Immature natural killer cell (primary cell): Measurements from ENCODE around the gene BARHL1. TPM values are rescaled to one million over a fixed set of nuclear protein-coding genes. Genes with fewer than 3 reads are reported as not detected.

ENCODE experiments used
- DNase-seq, 3 donors: peaks; one replicate each; pipeline ENCODE4 v3.0.0; 2022; ENCODE audit warnings: mixed read lengths in 1 of 3
- H3K27ac Mint-ChIP-seq, 6 donors: one replicate each; pipeline ENCODE4 v1.8.0; 2020; ENCODE audit warnings: mixed read lengths in 6 of 6, mild to moderate bottlenecking in 5 of 6, inconsistent platforms in 4 of 6, moderate library complexity in 3 of 6
- H3K27me3 Mint-ChIP-seq, 3 donors: one replicate each; pipeline ENCODE4 v1.8.0; 2020 to 2021; ENCODE audit warnings: low read depth in 3 of 3, mild to moderate bottlenecking in 3 of 3, mixed read lengths in 3 of 3, moderate library complexity in 3 of 3, inconsistent platforms in 1 of 3
- H3K36me3 Mint-ChIP-seq, 3 donors: one replicate each; pipeline ENCODE4 v1.8.0; 2020; ENCODE audit warnings: mixed read lengths in 3 of 3, inconsistent platforms in 2 of 3, mild to moderate bottlenecking in 2 of 3
- H3K4me1 Mint-ChIP-seq, 2 donors: one replicate each; pipeline ENCODE4 v1.8.0; 2020; ENCODE audit warnings: inconsistent platforms in 2 of 2, mild to moderate bottlenecking in 2 of 2, mixed read lengths in 2 of 2, moderate library complexity in 1 of 2
- H3K4me3 Mint-ChIP-seq, 5 donors: one replicate each; pipeline ENCODE4 v1.8.0; 2020; ENCODE audit warnings: mild to moderate bottlenecking in 5 of 5, mixed read lengths in 5 of 5, inconsistent platforms in 3 of 5, moderate library complexity in 3 of 5
- H3K9me3 Mint-ChIP-seq, 6 donors: one replicate each; pipeline ENCODE4 v1.8.0; 2020; ENCODE audit warnings: mild to moderate bottlenecking in 6 of 6, mixed read lengths in 6 of 6, inconsistent platforms in 4 of 6, moderate library complexity in 3 of 6
- polyA plus RNA-seq, 3 donors: library from polyadenylated mRNA; unstranded; fragments of 300-500 nt; fragmentation: Illumina TruSeq; gene quantifications; one replicate each; pipeline ENCODE4 v1.2.3, GENCODE V29; 2021

The BARHL1 gene
- polyA plus RNA-seq, 3 donors from 2014 or later = not detected

- Mint-ChIP-seq H3K9me3 (no peaks in the 10 kb centered on the region), H3K4me3 (no peak overlapping the region), H3K27me3 (peaks cover 4 to 13% (median 7%) of the 10 kb centered on the region in 3 donors), H3K36me3 (peaks cover 22 to 41% (median 22%) of the 10 kb centered on the region in 3 donors), H3K4me1 (no peaks in the 10 kb centered on the region), H3K27ac (no peak overlapping the region)
- no peak for DNase-seq
Measured at GRCh38 chr9:132594412-132594811, 12.0 kb downstream of the BARHL1 start.

DNA sequence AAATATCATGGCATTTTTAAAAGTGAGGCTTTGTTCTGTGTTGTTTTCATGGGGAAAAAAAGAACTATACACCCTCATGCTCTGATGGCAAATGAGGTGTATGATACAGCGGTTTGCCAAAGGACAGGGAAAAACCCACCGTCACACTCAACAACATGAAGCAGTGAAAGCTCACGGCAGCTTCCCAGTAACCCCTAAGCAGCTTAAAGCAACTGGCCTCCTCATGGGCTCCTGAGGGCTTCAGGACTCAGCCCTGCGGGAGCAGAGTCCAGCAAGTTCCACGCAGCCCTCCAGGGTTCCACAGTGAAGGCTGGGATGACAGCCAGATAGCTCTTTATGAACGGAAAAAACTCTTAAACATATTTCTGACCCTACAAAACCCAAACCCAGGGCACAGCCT lies 12.9 kb downstream of the BARHL1 start:
- H3K4me3 Mint-ChIP-seq = no peak overlapping the region
- H3K36me3 Mint-ChIP-seq = peaks cover 22 to 49% (median 22%) of the 10 kb centered on the region in 3 donors
- H3K27me3 Mint-ChIP-seq = peaks cover 4 to 11% (median 7%) of the 10 kb centered on the region in 3 donors
- H3K27ac Mint-ChIP-seq = no peak overlapping the region
- DNase-seq = no peak
- H3K4me1 Mint-ChIP-seq = no peaks in the 10 kb centered on the region
- H3K9me3 Mint-ChIP-seq = no peaks in the 10 kb centered on the region

GRCh38 chr9:132596200-132596599 lies 13.8 kb downstream of the BARHL1 start:
- H3K4me3 Mint-ChIP-seq = no peak overlapping the region
- peaks cover 3 to 10% (median 4%) of the 10 kb centered on the region in 3 donors for H3K27me3 Mint-ChIP-seq
- H3K9me3 Mint-ChIP-seq = no peaks in the 10 kb centered on the region
- no peak for DNase-seq
- peaks cover 22 to 54% (median 22%) of the 10 kb centered on the region in 3 donors for H3K36me3 Mint-ChIP-seq
- no peaks in the 10 kb centered on the region for H3K4me1 Mint-ChIP-seq
- no peak overlapping the region for H3K27ac Mint-ChIP-seq

- Mint-ChIP-seq H3K4me3 (no peak overlapping the region), H3K9me3 (no peaks in the 10 kb centered on the region), H3K36me3 (peaks cover 22 to 51% (median 22%) of the 10 kb centered on the region in 3 donors), H3K4me1 (no peaks in the 10 kb centered on the region), H3K27me3 (peaks cover 2 to 7% (median 4%) of the 10 kb centered on the region in 3 donors), H3K27ac (no peak overlapping the region)
- no peak for DNase-seq
Measured at GRCh38 chr9:132597073-132597775, 14.8 kb downstream of the BARHL1 start.

GRCh38 chr9:132600326-132600984 lies 18.0 kb downstream of the BARHL1 start:
- no peaks in the 10 kb centered on the region for H3K9me3 Mint-ChIP-seq
- peaks cover 0 to 2% (median 0%) of the 10 kb centered on the region in 3 donors for H3K27me3 Mint-ChIP-seq
- DNase-seq = no peak
- no peaks in the 10 kb centered on the region for H3K4me1 Mint-ChIP-seq
- no peak overlapping the region for H3K27ac Mint-ChIP-seq
- H3K36me3 Mint-ChIP-seq = peaks cover 19 to 42% (median 20%) of the 10 kb centered on the region in 3 donors
- no peak overlapping the region for H3K4me3 Mint-ChIP-seq

GRCh38 chr9:132602207-132602606 lies 19.8 kb downstream of the BARHL1 start:
- Mint-ChIP-seq H3K36me3 (peaks cover 7 to 43% (median 16%) of the 10 kb centered on the region in 3 donors), H3K27me3 (no peaks in the 10 kb centered on the region), H3K4me3 (no peak overlapping the region), H3K27ac (no peak overlapping the region), H3K4me1 (no peaks in the 10 kb centered on the region), H3K9me3 (no peaks in the 10 kb centered on the region)
- no peak for DNase-seq

GRCh38 chr9:132605387-132605786 lies 23.0 kb downstream of the BARHL1 start:
- H3K9me3 Mint-ChIP-seq = no peaks in the 10 kb centered on the region
- H3K4me1 Mint-ChIP-seq = no peaks in the 10 kb centered on the region
- peaks cover 0 to 2% (median 0%) of the 10 kb centered on the region in 3 donors for H3K27me3 Mint-ChIP-seq
- no peak overlapping the region for H3K27ac Mint-ChIP-seq
- no peak overlapping the region for H3K4me3 Mint-ChIP-seq
- H3K36me3 Mint-ChIP-seq = peaks cover 12 to 54% (median 25%) of the 10 kb centered on the region in 3 donors
- DNase-seq = no peak

DNA sequence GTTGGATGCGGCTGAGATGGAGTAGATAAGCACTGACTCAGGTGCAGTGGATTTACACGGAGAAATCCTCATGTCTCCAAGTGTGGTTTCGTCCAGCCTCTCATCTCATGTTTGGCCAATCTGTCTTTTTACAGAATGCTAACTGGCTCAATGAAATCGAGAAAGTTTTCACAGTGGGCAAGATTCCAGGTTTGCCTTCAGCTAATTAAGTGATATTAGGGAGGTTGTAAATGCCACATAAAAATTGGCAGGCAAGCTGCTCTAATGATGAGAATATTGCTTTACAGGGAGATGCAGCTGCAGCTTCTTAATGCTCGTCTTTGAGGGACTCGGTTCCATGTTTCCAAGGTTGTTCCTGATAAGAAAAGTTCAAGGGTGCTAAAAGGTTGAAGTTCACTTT lies 23.7 kb downstream of the BARHL1 start:
- Mint-ChIP-seq H3K9me3 (no peaks in the 10 kb centered on the region), H3K27me3 (peaks cover 0 to 3% (median 0%) of the 10 kb centered on the region in 3 donors), H3K36me3 (peaks cover 16 to 58% (median 32%) of the 10 kb centered on the region in 3 donors), H3K27ac (no peak overlapping the region), H3K4me3 (no peak overlapping the region), H3K4me1 (no peaks in the 10 kb centered on the region)
- no peak for DNase-seq

GRCh38 chr9:132609184-132609583 lies 26.8 kb downstream of the BARHL1 start:
- no peaks in the 10 kb centered on the region for H3K9me3 Mint-ChIP-seq
- H3K4me1 Mint-ChIP-seq = no peaks in the 10 kb centered on the region
- no peak overlapping the region for H3K4me3 Mint-ChIP-seq
- peaks cover 0 to 3% (median 0%) of the 10 kb centered on the region in 3 donors for H3K27me3 Mint-ChIP-seq
- H3K36me3 Mint-ChIP-seq = peaks cover 19 to 71% (median 44%) of the 10 kb centered on the region in 3 donors
- no peak for DNase-seq
- H3K27ac Mint-ChIP-seq = no peak overlapping the region

- H3K4me3 Mint-ChIP-seq = no peak overlapping the region
- H3K4me1 Mint-ChIP-seq = no peaks in the 10 kb centered on the region
- H3K27ac Mint-ChIP-seq = no peak overlapping the region
- no peaks in the 10 kb centered on the region for H3K9me3 Mint-ChIP-seq
- DNase-seq = no peak
- H3K27me3 Mint-ChIP-seq = peaks cover 0 to 3% (median 0%) of the 10 kb centered on the region in 3 donors
- peaks cover 17 to 73% (median 50%) of the 10 kb centered on the region in 3 donors for H3K36me3 Mint-ChIP-seq
Measured at GRCh38 chr9:132609829-132610228, 27.4 kb downstream of the BARHL1 start.

DNA sequence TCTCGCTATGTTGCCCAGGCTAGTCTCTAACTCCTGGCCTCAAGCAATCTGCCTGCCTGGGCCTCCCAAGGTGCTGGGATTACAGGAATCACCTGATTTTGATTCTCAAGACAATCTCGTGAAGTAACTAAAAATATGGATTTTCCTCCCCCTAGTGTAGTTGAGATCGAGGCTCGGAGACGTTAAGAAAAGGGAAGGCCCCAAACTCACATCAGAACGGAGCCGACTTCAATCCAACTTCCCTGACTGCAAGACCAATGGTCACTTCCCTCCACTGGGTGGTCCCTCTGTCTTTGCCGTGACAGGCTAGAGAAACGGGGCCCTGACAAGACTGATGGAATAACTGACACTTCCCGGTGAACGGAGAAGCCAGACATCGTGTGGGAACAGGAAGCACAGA lies 28.3 kb downstream of the BARHL1 start:
- H3K27ac Mint-ChIP-seq = no peak overlapping the region
- DNase-seq = no peak
- H3K36me3 Mint-ChIP-seq = peaks cover 17 to 72% (median 50%) of the 10 kb centered on the region in 3 donors
- no peaks in the 10 kb centered on the region for H3K9me3 Mint-ChIP-seq
- no peaks in the 10 kb centered on the region for H3K4me1 Mint-ChIP-seq
- peaks cover 0 to 5% (median 0%) of the 10 kb centered on the region in 3 donors for H3K27me3 Mint-ChIP-seq
- H3K4me3 Mint-ChIP-seq = no peak overlapping the region

- H3K9me3 Mint-ChIP-seq = no peaks in the 10 kb centered on the region
Measured at GRCh38 chr9:132614324-132614723, 31.9 kb downstream of the BARHL1 start.

DNA sequence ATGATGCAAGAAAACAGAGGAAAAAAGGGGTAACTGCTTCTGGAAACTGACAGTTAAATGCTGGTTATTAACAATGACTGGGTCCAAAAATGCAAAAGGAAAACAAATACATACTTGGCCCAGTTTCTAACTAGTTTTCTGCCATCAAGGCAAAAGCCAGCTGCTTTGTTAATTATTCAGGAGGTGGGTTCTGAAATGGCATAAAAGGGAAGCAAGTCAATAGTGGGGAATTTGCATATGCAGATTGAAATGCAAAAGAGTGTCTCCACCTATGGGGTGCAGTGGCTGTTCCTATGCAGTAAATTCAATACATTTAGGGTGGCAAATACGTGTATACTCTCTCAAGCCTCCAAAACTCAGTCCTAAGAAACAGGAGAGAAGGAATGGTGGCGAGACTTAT lies 33.4 kb downstream of the BARHL1 start:
- H3K9me3 Mint-ChIP-seq = no peaks in the 10 kb centered on the region
- H3K36me3 Mint-ChIP-seq = peaks cover 20 to 72% (median 47%) of the 10 kb centered on the region in 3 donors
- no peak for DNase-seq
- H3K27me3 Mint-ChIP-seq = peaks cover 0 to 1% (median 0%) of the 10 kb centered on the region in 3 donors
- H3K4me1 Mint-ChIP-seq = peaks cover 10 to 15% of the 10 kb centered on the region in 2 donors
- no peak overlapping the region for H3K27ac Mint-ChIP-seq
- H3K4me3 Mint-ChIP-seq = no peak overlapping the region

More at GRCh38 chr9:132614324-132614723, 31.9 kb downstream of the BARHL1 start:
- Mint-ChIP-seq H3K27ac (peak overlapping the region in 1 of 6 donors; percentile 23), H3K27me3 (peaks cover 0 to 5% (median 0%) of the 10 kb centered on the region in 3 donors), H3K4me1 (peaks cover 10 to 15% of the 10 kb centered on the region in 2 donors), H3K36me3 (peaks cover 20 to 76% (median 55%) of the 10 kb centered on the region in 3 donors), H3K4me3 (no peak overlapping the region)
- no peak for DNase-seq

- peaks cover 20 to 64% (median 47%) of the 10 kb centered on the region in 3 donors for H3K36me3 Mint-ChIP-seq
- DNase-seq = no peak
- H3K9me3 Mint-ChIP-seq = no peaks in the 10 kb centered on the region
- H3K4me1 Mint-ChIP-seq = peaks cover 10 to 15% of the 10 kb centered on the region in 2 donors
- H3K4me3 Mint-ChIP-seq = no peak overlapping the region
- H3K27me3 Mint-ChIP-seq = peaks cover 0 to 1% (median 0%) of the 10 kb centered on the region in 3 donors
- no peak overlapping the region for H3K27ac Mint-ChIP-seq
Measured at GRCh38 chr9:132616725-132617124, 34.3 kb downstream of the BARHL1 start.
